HS-27A (cell line): ENCODE data around the gene CT45A2.
"Not testable (repeated sequence)": the region's sequence is repeated elsewhere in the genome, so short reads cannot be mapped to it uniquely, and the experiment has no call there.

Source experiments
- DNase-seq: peaks from one replicate; pipeline ENCODE4 v3.0.0-alpha.2; 2012; ENCODE audit warnings: low read depth, missing footprints

The CT45A2 gene, protein sequence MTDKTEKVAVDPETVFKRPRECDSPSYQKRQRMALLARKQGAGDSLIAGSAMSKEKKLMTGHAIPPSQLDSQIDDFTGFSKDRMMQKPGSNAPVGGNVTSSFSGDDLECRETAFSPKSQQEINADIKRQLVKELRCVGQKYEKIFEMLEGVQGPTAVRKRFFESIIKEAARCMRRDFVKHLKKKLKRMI

DNA sequence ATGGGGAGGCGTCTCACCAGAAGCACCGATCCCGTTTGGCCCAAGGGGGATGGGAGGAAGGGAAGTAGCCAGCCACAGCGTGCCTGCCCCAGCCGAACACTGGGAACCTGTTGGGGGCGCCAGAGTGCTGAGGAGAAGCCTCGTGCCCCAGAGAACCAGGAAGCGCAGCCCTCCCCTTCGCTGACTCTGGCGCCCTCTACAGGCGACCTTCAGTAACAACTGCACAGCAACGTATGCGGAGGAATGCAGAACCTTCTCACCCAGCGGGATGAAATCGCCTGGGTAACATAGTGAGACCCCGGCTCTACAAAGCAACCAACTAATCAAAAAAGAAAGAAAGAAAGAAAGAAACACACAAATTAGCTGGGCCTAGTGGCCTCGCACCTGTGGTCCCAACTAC lies at the start of gene CT45A2:
TSS of gene CT45A2 (minus strand) at position 101 of the 400 bp plus-strand sequence. CDS start 3,747 bp downstream, outside the sequence.
- DNase-seq = not testable (repeated sequence)

DNA sequence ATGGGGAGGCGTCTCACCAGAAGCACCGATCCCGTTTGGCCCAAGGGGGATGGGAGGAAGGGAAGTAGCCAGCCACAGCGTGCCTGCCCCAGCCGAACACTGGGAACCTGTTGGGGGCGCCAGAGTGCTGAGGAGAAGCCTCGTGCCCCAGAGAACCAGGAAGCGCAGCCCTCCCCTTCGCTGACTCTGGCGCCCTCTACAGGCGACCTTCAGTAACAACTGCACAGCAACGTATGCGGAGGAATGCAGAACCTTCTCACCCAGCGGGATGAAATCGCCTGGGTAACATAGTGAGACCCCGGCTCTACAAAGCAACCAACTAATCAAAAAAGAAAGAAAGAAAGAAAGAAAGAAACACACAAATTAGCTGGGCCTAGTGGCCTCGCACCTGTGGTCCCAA lies 34.6 kb upstream of the CT45A2 start, which contains the start of gene CT45A8:
TSS of gene CT45A8 (minus strand) at position 101 of the 400 bp plus-strand sequence. CDS start 3,755 bp downstream, outside the sequence.
- not testable (repeated sequence) for DNase-seq

DNA sequence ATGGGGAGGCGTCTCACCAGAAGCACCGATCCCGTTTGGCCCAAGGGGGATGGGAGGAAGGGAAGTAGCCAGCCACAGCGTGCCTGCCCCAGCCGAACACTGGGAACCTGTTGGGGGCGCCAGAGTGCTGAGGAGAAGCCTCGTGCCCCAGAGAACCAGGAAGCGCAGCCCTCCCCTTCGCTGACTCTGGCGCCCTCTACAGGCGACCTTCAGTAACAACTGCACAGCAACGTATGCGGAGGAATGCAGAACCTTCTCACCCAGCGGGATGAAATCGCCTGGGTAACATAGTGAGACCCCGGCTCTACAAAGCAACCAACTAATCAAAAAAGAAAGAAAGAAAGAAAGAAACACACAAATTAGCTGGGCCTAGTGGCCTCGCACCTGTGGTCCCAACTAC lies 17.4 kb upstream of the CT45A2 start, which contains the start of gene CT45A7:
TSS of gene CT45A7 (minus strand) at position 101 of the 400 bp plus-strand sequence. CDS start 3,747 bp downstream, outside the sequence.
- not testable (repeated sequence) for DNase-seq

DNA sequence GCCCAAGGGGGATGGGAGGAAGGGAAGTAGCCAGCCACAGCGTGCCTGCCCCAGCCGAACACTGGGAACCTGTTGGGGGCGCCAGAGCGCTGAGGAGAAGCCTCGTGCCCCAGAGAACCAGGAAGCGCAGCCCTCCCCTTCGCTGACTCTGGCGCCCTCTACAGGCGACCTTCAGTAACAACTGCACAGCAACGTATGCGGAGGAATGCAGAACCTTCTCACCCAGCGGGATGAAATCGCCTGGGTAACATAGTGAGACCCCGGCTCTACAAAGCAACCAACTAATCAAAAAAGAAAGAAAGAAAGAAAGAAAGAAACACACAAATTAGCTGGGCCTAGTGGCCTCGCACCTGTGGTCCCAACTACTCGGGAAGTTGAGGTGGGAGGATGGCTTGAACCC lies 17.1 kb downstream of the CT45A2 start, which contains the start of gene CT45A6:
TSS of gene CT45A6 (minus strand) at position 101 of the 400 bp plus-strand sequence. CDS start 3,794 bp downstream, outside the sequence.
- not testable (repeated sequence) for DNase-seq

DNA sequence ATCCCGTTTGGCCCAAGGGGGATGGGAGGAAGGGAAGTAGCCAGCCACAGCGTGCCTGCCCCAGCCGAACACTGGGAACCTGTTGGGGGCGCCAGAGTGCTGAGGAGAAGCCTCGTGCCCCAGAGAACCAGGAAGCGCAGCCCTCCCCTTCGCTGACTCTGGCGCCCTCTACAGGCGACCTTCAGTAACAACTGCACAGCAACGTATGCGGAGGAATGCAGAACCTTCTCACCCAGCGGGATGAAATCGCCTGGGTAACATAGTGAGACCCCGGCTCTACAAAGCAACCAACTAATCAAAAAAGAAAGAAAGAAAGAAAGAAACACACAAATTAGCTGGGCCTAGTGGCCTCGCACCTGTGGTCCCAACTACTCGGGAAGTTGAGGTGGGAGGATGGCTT lies 34.4 kb downstream of the CT45A2 start, which contains the start of gene CT45A5:
TSS of gene CT45A5 (minus strand) at position 101 of the 400 bp plus-strand sequence. CDS start 3,774 bp downstream, outside the sequence.
- not testable (repeated sequence) for DNase-seq

DNA sequence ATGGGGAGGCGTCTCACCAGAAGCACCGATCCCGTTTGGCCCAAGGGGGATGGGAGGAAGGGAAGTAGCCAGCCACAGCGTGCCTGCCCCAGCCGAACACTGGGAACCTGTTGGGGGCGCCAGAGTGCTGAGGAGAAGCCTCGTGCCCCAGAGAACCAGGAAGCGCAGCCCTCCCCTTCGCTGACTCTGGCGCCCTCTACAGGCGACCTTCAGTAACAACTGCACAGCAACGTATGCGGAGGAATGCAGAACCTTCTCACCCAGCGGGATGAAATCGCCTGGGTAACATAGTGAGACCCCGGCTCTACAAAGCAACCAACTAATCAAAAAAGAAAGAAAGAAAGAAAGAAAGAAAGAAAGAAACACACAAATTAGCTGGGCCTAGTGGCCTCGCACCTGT lies 51.7 kb downstream of the CT45A2 start, which contains the start of gene CT45A3:
TSS of gene CT45A3 (minus strand) at position 101 of the 400 bp plus-strand sequence. CDS start 3,747 bp downstream, outside the sequence.
- DNase-seq = not testable (repeated sequence)
